H1 (cell line): Measurements from ENCODE around the gene MAGEB2. TPM values are rescaled to one million over a fixed set of nuclear protein-coding genes. Genes with fewer than 3 reads are reported as not detected.

Experiments used
- CTCF ChIA-PET: fragments of 300-600 bp; sonication (Branson Sonifier 250); formaldehyde crosslinking; loops from one replicate; lab custom pipeline; 2021; ENCODE audit not compliant: partially characterized antibody; lab: Charles Lee
- POLR2A ChIA-PET: fragments of 300-600 bp; sonication (Branson Sonifier 250); formaldehyde crosslinking; loops from one replicate; lab custom pipeline; 2021; ENCODE audit warnings: inconsistent platforms; ENCODE audit not compliant: partially characterized antibody; lab: Charles Lee
- DNase-seq, 2 experiments: peaks; one replicate each; pipeline versions ENCODE4 v3.0.0 to v3.0.0-alpha.2; 2010 to 2022; ENCODE audit warnings: low spot score in 2 of 2, low read depth in 1 of 2, mixed read lengths in 1 of 2
- FAIRE-seq: peaks from 2 replicates; lab custom pipeline; 2011; peaks lifted over from hg19 to GRCh38; lab: Jason Lieb, UNC
- H2AFZ ChIP-seq: 2 replicates; pipeline ENCODE4 v1.8.1; 2012; ENCODE audit warnings: low read length, inconsistent platforms
- H2AK5ac ChIP-seq: 2 replicates; pipeline ENCODE4 v1.6.1; 2013; ENCODE audit warnings: low read depth, low read length
- H2BK120ac ChIP-seq: replicated peaks from 2 replicates; pipeline ENCODE3; 2013; ENCODE audit warnings: low read depth, low read length, inconsistent platforms
- H2BK12ac ChIP-seq: 2 replicates; pipeline ENCODE4 v1.6.1; 2013; ENCODE audit warnings: low read depth, low read length
- H2BK15ac ChIP-seq: 2 replicates; pipeline ENCODE4 v1.6.1; 2013; ENCODE audit warnings: low read length
- H2BK20ac ChIP-seq: 2 replicates; pipeline ENCODE4 v1.6.1; 2013; ENCODE audit warnings: low read length
- H2BK5ac ChIP-seq: 2 replicates; pipeline ENCODE4 v1.6.1; 2013; ENCODE audit warnings: low read depth, low read length
- H3K14ac ChIP-seq: 2 replicates; pipeline ENCODE4 v1.6.1; 2013; ENCODE audit warnings: inconsistent platforms; ENCODE audit not compliant: insufficient read length
- H3K18ac ChIP-seq: 2 replicates; pipeline ENCODE4 v1.6.1; 2013; ENCODE audit warnings: low read length; ENCODE audit errors: extremely low read depth
- H3K23ac ChIP-seq: 2 replicates; pipeline ENCODE4 v1.6.1; 2013; ENCODE audit warnings: inconsistent platforms; ENCODE audit not compliant: insufficient read length
- H3K23me2 ChIP-seq: 2 replicates; pipeline ENCODE4 v1.6.1; 2013; ENCODE audit warnings: low read depth, low read length
- H3K27ac ChIP-seq: 2 replicates; pipeline ENCODE4 v1.6.1; 2011; ENCODE audit warnings: low read depth, low read length, inconsistent platforms
- H3K27me3 ChIP-seq, 4 experiments: replicated peaks in 1 of 4; 1 replicate in 1 of 4; 2 replicates in 3 of 4; pipeline versions ENCODE4 v1.6.1 to v1.8.1; 2011 to 2013; ENCODE audit warnings: low read length in 3 of 4, mild to moderate bottlenecking in 3 of 4, inconsistent platforms in 2 of 4, mixed read lengths in 2 of 4, moderate library complexity in 1 of 4; ENCODE audit not compliant: control insufficient read depth in 3 of 4, insufficient read depth in 3 of 4; ENCODE audit errors: extremely low read depth in 1 of 4
- H3K36me3 ChIP-seq, 4 experiments: 2 replicates each; pipeline versions ENCODE4 v1.6.1 to v1.8.1; 2011 to 2013; ENCODE audit warnings: mild to moderate bottlenecking in 4 of 4, low read length in 3 of 4, moderate library complexity in 2 of 4, control low read depth in 1 of 4, inconsistent platforms in 1 of 4; ENCODE audit not compliant: insufficient read depth in 4 of 4, control insufficient read depth in 2 of 4
- H3K4ac ChIP-seq: replicated peaks from 2 replicates; pipeline ENCODE3; 2013; ENCODE audit warnings: low read length, low read depth, mixed read lengths, inconsistent platforms; ENCODE audit not compliant: insufficient read length
- H3K4me1 ChIP-seq, 4 experiments: replicated peaks in 1 of 4; 1 replicate in 1 of 4; 2 replicates in 3 of 4; pipeline versions ENCODE4 v1.6.1 to v1.8.1; 2011 to 2013; ENCODE audit warnings: low read length in 3 of 4, inconsistent platforms in 2 of 4, mixed read lengths in 1 of 4; ENCODE audit not compliant: insufficient read depth in 4 of 4, control insufficient read depth in 3 of 4
- H3K4me2 ChIP-seq, 2 experiments: 2 replicates each; pipeline versions ENCODE4 v1.6.1 to v1.8.1; 2011 to 2013; ENCODE audit warnings: low read depth in 2 of 2, low read length in 2 of 2, control low read depth in 1 of 2, inconsistent platforms in 1 of 2, mild to moderate bottlenecking in 1 of 2; ENCODE audit not compliant: insufficient read depth in 1 of 2
- H3K4me3 ChIP-seq, 4 experiments: fragments of 200-600, 300-600 bp in 1 of 4; sonication (generic), shearing (Covaris generic), sonication (Bioruptor Twin) in 1 of 4; 2 replicates each; pipeline versions ENCODE4 v1.5.1 to v1.8.1; 2011 to 2016; ENCODE audit warnings: low read length in 4 of 4, low read depth in 3 of 4, control low read depth in 2 of 4, inconsistent platforms in 2 of 4, mild to moderate bottlenecking in 2 of 4, mixed read lengths in 1 of 4, moderate library complexity in 1 of 4; ENCODE audit not compliant: insufficient read depth in 2 of 4; ENCODE audit errors: extremely low read depth in 1 of 4
- H3K56ac ChIP-seq: replicated peaks from 2 replicates; pipeline ENCODE3; 2013; ENCODE audit warnings: low read depth, mild to moderate bottlenecking, mixed read lengths, low read length, inconsistent platforms; ENCODE audit not compliant: insufficient read length
- H3K79me1 ChIP-seq: 2 replicates; pipeline ENCODE4 v1.6.1; 2013; ENCODE audit warnings: low read depth, low read length, control low read depth
- H3K79me2 ChIP-seq, 2 experiments: 2 replicates each; pipeline versions ENCODE4 v1.6.1 to v1.8.1; 2012 to 2013; ENCODE audit warnings: low read length in 2 of 2, mild to moderate bottlenecking in 2 of 2, inconsistent platforms in 1 of 2; ENCODE audit not compliant: insufficient read depth in 2 of 2, control insufficient read depth in 1 of 2
- H3K9ac ChIP-seq, 4 experiments: replicated peaks in 1 of 4; 1 replicate in 1 of 4; 2 replicates in 3 of 4; pipeline versions ENCODE4 v1.6.1 to v1.8.1; 2011 to 2013; ENCODE audit warnings: low read depth in 3 of 4, low read length in 3 of 4, control low read depth in 2 of 4, mild to moderate bottlenecking in 2 of 4, moderate library complexity in 2 of 4, inconsistent platforms in 1 of 4; ENCODE audit errors: extremely low read depth in 1 of 4
- H3K9me3 ChIP-seq, 2 experiments: 2 replicates each; pipeline versions ENCODE4 v1.6.1 to v1.8.1; 2012 to 2013; ENCODE audit warnings: mild to moderate bottlenecking in 2 of 2, moderate library complexity in 2 of 2, control low read depth in 1 of 2, inconsistent platforms in 1 of 2, low read depth in 1 of 2, low read length in 1 of 2, mixed read lengths in 1 of 2; ENCODE audit not compliant: insufficient read depth in 2 of 2
- H4K20me1 ChIP-seq, 2 experiments: replicated peaks in 1 of 2; 2 replicates each; pipeline versions ENCODE3 to v1.8.1; 2011 to 2013; ENCODE audit warnings: inconsistent platforms in 2 of 2, low read length in 2 of 2, mild to moderate bottlenecking in 1 of 2; ENCODE audit not compliant: insufficient read depth in 2 of 2, control insufficient read depth in 1 of 2
- H4K5ac ChIP-seq: 2 replicates; pipeline ENCODE4 v1.6.1; 2013; ENCODE audit warnings: low read length, low read depth, mixed read lengths, inconsistent platforms; ENCODE audit not compliant: insufficient read length
- H4K8ac ChIP-seq: 2 replicates; pipeline ENCODE4 v1.8.0; 2013; ENCODE audit warnings: mild to moderate bottlenecking, moderate library complexity, low read length, inconsistent platforms; ENCODE audit not compliant: insufficient read depth; ENCODE audit errors: extremely low read depth
- H4K91ac ChIP-seq: replicated peaks from 2 replicates; pipeline ENCODE3; 2013; ENCODE audit warnings: low read length, mixed read lengths, inconsistent platforms; ENCODE audit not compliant: insufficient read length
- CEBPB ChIP-seq: IDR thresholded peaks from 2 replicates; pipeline ENCODE4 v1.6.1; 2012; ENCODE audit warnings: low read depth, low read length
- HDAC6 ChIP-seq: IDR thresholded peaks from one replicate; pipeline ENCODE4 v1.7.1; 2012; ENCODE audit warnings: low read depth, mild to moderate bottlenecking, inconsistent platforms, low read length, moderate library complexity
- SUZ12 ChIP-seq: fragments of 200-600 bp; sonication (generic); IDR thresholded peaks from 2 replicates; pipeline ENCODE4 v1.6.1; 2012; ENCODE audit warnings: mild to moderate bottlenecking, inconsistent platforms, low read length, moderate library complexity, mixed read lengths
- TAF1 ChIP-seq: IDR thresholded peaks from 2 replicates; pipeline ENCODE4 v1.6.1; 2011; ENCODE audit warnings: mild to moderate bottlenecking, low read depth, low read length
- TAF7 ChIP-seq: optimal IDR thresholded peaks from 2 replicates; pipeline ENCODE3; 2011; ENCODE audit warnings: low read depth, mild to moderate bottlenecking, inconsistent platforms, low read length, moderate library complexity, borderline replicate concordance
- USF2 ChIP-seq: IDR thresholded peaks from 2 replicates; pipeline ENCODE4 v1.6.1; 2011; ENCODE audit warnings: low read length, improper control_type of control experiment
- ZNF274 ChIP-seq: IDR thresholded peaks from 2 replicates; pipeline ENCODE4 v1.7.0; 2012; ENCODE audit warnings: low read length, borderline replicate concordance; ENCODE audit errors: extremely low read depth
- WGBS, 2 experiments: shearing (Covaris generic) in 1 of 2; methylation state at CpG; one replicate each; pipeline versions ENCODE4 v1.1.6 to v1.1.7; 2013 to 2015; ENCODE audit warnings: low lambda C conversion rate in 2 of 2, mixed read lengths in 2 of 2, inconsistent platforms in 1 of 2, low coverage in 1 of 2, missing lambda C conversion rate in 1 of 2; ENCODE audit not compliant: insufficient replicate concordance in 2 of 2, insufficient coverage in 1 of 2, insufficient read length in 1 of 2; ENCODE audit errors: extremely low coverage in 1 of 2, missing lambda C conversion rate in 1 of 2; 5-methylcytosine and 5-hydroxymethylcytosine counted together
- polyA plus RNA-seq, 7 experiments: library from polyadenylated mRNA; depleted of rRNA in 3 of 7; stranded (reverse) in 5 of 7; unstranded in 2 of 7; fragments of >200 nt in 5 of 7; fragments of 200-250 nt in 2 of 7; gene quantifications; 1 replicate in 5 of 7; 2 replicates in 1 of 7; 4 replicates in 1 of 7; pipeline versions ENCODE4 v1.2.1 to v1.2.3, GENCODE V29; 2011 to 2013; ENCODE audit warnings: missing spikeins in 2 of 7, mixed read lengths in 2 of 7
- total RNA-seq: library from RNA; stranded (reverse); fragmentation: NEBNext Ultra II Directional; extraction: Animal tissue kit (Norgen Biotek cat#: 25700); gene quantifications from 2 replicates; pipeline ENCODE4 v1.2.1, GENCODE V29; 2021

Gene MAGEB2
- total and polyA plus RNA-seq, 2 of the 8 experiments (the other 6 are each of a cell fraction or from before 2014, with no cell fraction given) = not detected

- Histone ChIP-seq H3K79me2 (no peaks in the 10 kb centered on the region), H4K5ac (no peak overlapping the region), H3K4me3 (no peak overlapping the region), H3K4me2 (no peak overlapping the region), H4K91ac (no peak overlapping the region), H3K4ac (no peak overlapping the region), H3K18ac (no peak overlapping the region), H3K36me3 (no peaks in the 10 kb centered on the region), H2BK120ac (no peak overlapping the region), H3K14ac (no peak overlapping the region), H3K9me3 (no peaks in the 10 kb centered on the region; a peak in 1 of 4 replicates), H2AK5ac (no peak overlapping the region), H2BK15ac (no peak overlapping the region), H3K23ac (no peak overlapping the region), H2BK12ac (no peak overlapping the region), H2BK5ac (no peak overlapping the region), H3K9ac (no peak overlapping the region), H2AFZ (no peak overlapping the region)
- 83% methylated on average over 4 of the region's 4 CpGs; no CpG with 5 or more reads in 1 of the 2 experiments for WGBS, 2 experiments
- ChIA-PET POLR2A (no interaction called here), CTCF (interaction anchor here (1.5 kb wide), 1 partner anchor 107 kb away, joined by 5 read pairs; no protein-coding TSS in a partner anchor)
- no peak for DNase-seq
- no peak for TF ChIP-seq TAF1
- no peak for TF ChIP-seq HDAC6
- no peak for TF ChIP-seq SUZ12
- TF ChIP-seq ZNF274 = no peak
- TF ChIP-seq CEBPB = no peak
- TF ChIP-seq USF2 = no peak
- TF ChIP-seq TAF7 = no peak
- TF ChIP-seq, all 59 proteins: peak for 0
- H3K27me3 ChIP-seq = no peaks in the 10 kb centered on the region
- no peak overlapping the region for H3K27ac ChIP-seq
- H3K79me1 ChIP-seq = no peaks in the 10 kb centered on the region
- H2BK20ac ChIP-seq = no peak overlapping the region
- 0 out of 7 replicates have a peak, but pooled peaks cover 0 to 4% (median 0%) of the 10 kb centered on the region in 4 experiments for H3K4me1 ChIP-seq
- no peaks in the 10 kb centered on the region for H4K20me1 ChIP-seq
- no peak overlapping the region for H3K56ac ChIP-seq
- H3K23me2 ChIP-seq = no peaks in the 10 kb centered on the region
- no peak overlapping the region for H4K8ac ChIP-seq
- FAIRE-seq = no peak
These were observed 33.5 kb downstream of the MAGEB2 start for GRCh38 chrX:30248854-30249253.
